HCT116 (cell line): ENCODE measurements around the gene NAXE.

Source experiments
- ATF3 ChIP-seq: IDR thresholded peaks from 2 replicates; pipeline ENCODE4 v1.6.1; 2012
- CTCF ChIP-seq, 3 experiments: fragments of 200-600 bp in 1 of 3; sonication (generic) in 1 of 3; IDR thresholded peaks in 2 of 3; conservative IDR thresholded peaks in 1 of 3; 2 replicates each; pipeline ENCODE4 v1.5.1; 2012 to 2017; ENCODE audit warnings: low read depth in 2 of 3, low read length in 2 of 3, antibody characterized with exemption in 1 of 3, borderline replicate concordance in 1 of 3, control low read depth in 1 of 3, mild to moderate bottlenecking in 1 of 3, mixed read lengths in 1 of 3, mixed run types in 1 of 3, moderate library complexity in 1 of 3; ENCODE audit not compliant: insufficient read depth in 1 of 3
- EGR1 ChIP-seq: IDR thresholded peaks from 2 replicates; pipeline ENCODE4 v1.6.1; 2012; ENCODE audit warnings: low read depth
- ELF1 ChIP-seq: IDR thresholded peaks from 2 replicates; pipeline ENCODE4 v1.6.1; 2012; ENCODE audit warnings: low read depth, borderline replicate concordance
- JUND ChIP-seq: IDR thresholded peaks from 2 replicates; pipeline ENCODE4 v1.6.1; 2012
- POLR2A ChIP-seq: IDR thresholded peaks from 2 replicates; pipeline ENCODE4 v1.7.0; 2011; ENCODE audit warnings: borderline replicate concordance; ENCODE audit not compliant: insufficient read depth, insufficient read length; ENCODE audit errors: extremely low read depth
- POLR2AphosphoS5 ChIP-seq: IDR thresholded peaks from 2 replicates; pipeline ENCODE4 v1.6.1; 2011; ENCODE audit warnings: mild to moderate bottlenecking, low read depth, low read length, moderate library complexity
- RAD21 ChIP-seq: IDR thresholded peaks from 2 replicates; pipeline ENCODE4 v1.6.1; 2012; ENCODE audit warnings: low read depth, mild to moderate bottlenecking
- SIN3A ChIP-seq: IDR thresholded peaks from 2 replicates; pipeline ENCODE4 v1.6.1; 2012; ENCODE audit warnings: low read depth
- SP1 ChIP-seq: IDR thresholded peaks from 2 replicates; pipeline ENCODE4 v1.6.1; 2012; ENCODE audit warnings: low read depth
- SRF ChIP-seq: IDR thresholded peaks from 2 replicates; pipeline ENCODE4 v1.6.1; 2012; ENCODE audit warnings: low read depth
- TCF7L2 ChIP-seq: IDR thresholded peaks from 2 replicates; pipeline ENCODE4 v1.7.0; 2011; ENCODE audit warnings: borderline replicate concordance, inconsistent platforms; ENCODE audit not compliant: insufficient read depth, insufficient read length; ENCODE audit errors: extremely low read depth
- ZBTB33 ChIP-seq: IDR thresholded peaks from 2 replicates; pipeline ENCODE4 v1.6.1; 2011; ENCODE audit warnings: mild to moderate bottlenecking, low read length, moderate library complexity; ENCODE audit not compliant: insufficient replicate concordance; ENCODE audit errors: extremely low read depth

GRCh38 chr1:156629823-156630449 is 38.4 kb downstream of the NAXE start:
- TF ChIP-seq CTCF (IDR thresholded peaks at IDR 0.05 in 2 of 3, conservative IDR thresholded peaks at IDR 0.05 in 1 of 3; ENCODE audit: borderline replicate concordance in 1 of 3, insufficient read depth in 1 of 3, low read depth in 2 of 3, low read length in 2 of 3) (no peak), POLR2AphosphoS5 (no peak), POLR2A (no peak), ZBTB33 (no peak), JUND (no peak), SRF (no peak), TCF7L2 (no peak), ATF3 (no peak), RAD21 (no peak), EGR1 (no peak), SP1 (no peak), ELF1 (no peak), SIN3A (no peak)
